Vagina (tissue), 2 donors: Measurements from ENCODE around the gene TEKT2. TPM values are rescaled to one million over a fixed set of nuclear protein-coding genes. Genes with fewer than 3 reads are reported as not detected.

Experiments used
- DNase-seq, 2 donors: peaks; one replicate each; pipeline ENCODE4 v3.0.0-alpha.2; 2017; ENCODE audit errors: extremely low spot score in 2 of 2
- H3K27ac ChIP-seq: fragments of 200-600 bp; sonication (generic); one replicate; pipeline ENCODE4 v1.5.1; 2019
- H3K27me3 ChIP-seq: fragments of 200-600 bp; sonication (generic); one replicate; pipeline ENCODE4 v1.5.1; 2019
- H3K36me3 ChIP-seq, 2 donors: fragments of 200-600 bp; sonication (generic); one replicate each; pipeline ENCODE4 v1.5.1; 2017 to 2019
- H3K4me1 ChIP-seq: fragments of 200-600 bp; sonication (generic); one replicate; pipeline ENCODE4 v1.5.1; 2019
- H3K4me3 ChIP-seq, 2 donors: fragments of 200-600 bp; sonication (generic); 1 replicate in 1 of 2; 2 replicates in 1 of 2; pipeline ENCODE4 v1.5.1; 2016 to 2019
- H3K9me3 ChIP-seq: fragments of 200-600 bp; sonication (generic); one replicate; pipeline ENCODE4 v1.5.1; 2019
- CTCF ChIP-seq, 3 experiments: fragments of 450-650 bp in 2 of 3; fragments of 200-600 bp in 1 of 3; sonication (generic) in 1 of 3; IDR thresholded peaks; one replicate each; pipeline ENCODE4 v1.5.1; 2017 to 2019; ENCODE audit warnings: antibody characterized with exemption in 3 of 3, mild to moderate bottlenecking in 2 of 3, moderate library complexity in 2 of 3
- POLR2A ChIP-seq, 2 donors: fragments of 450-650 bp; IDR thresholded peaks; one replicate each; pipeline ENCODE4 v1.6.1; 2017; ENCODE audit warnings: antibody characterized with exemption in 2 of 2, mild to moderate bottlenecking in 2 of 2, moderate library complexity in 2 of 2
- POLR2AphosphoS5 ChIP-seq, 2 donors: sonication (generic); formaldehyde crosslinking; IDR thresholded peaks; one replicate each; pipeline ENCODE4 v1.9.0; 2017; ENCODE audit warnings: antibody characterized with exemption in 2 of 2, mild to moderate bottlenecking in 2 of 2, low read depth in 1 of 2; ENCODE audit not compliant: insufficient read depth in 1 of 2
- intact Hi-C: fragments of 100-400 bp; cut with DNase I; formaldehyde crosslinking; loops from one replicate; pipeline ENCODE4 v1.15.1; 2023
- total RNA-seq: library from RNA; depleted of rRNA; stranded (reverse); fragments of >200 nt; gene quantifications from one replicate; pipeline ENCODE4 v1.2.3, GENCODE V29; 2016

Gene TEKT2
- total RNA-seq, 1 donor from 2014 or later, result not detected

GRCh38 chr1:36100376-36100775, 16.5 kb downstream of the TEKT2 start:
- Histone ChIP-seq H3K27me3 (no peaks in the 10 kb centered on the region), H3K27ac (peak overlapping the region; percentile 49), H3K4me1 (peaks cover 9% of the 10 kb centered on the region), H3K36me3 (peaks cover 0 to 5% of the 10 kb centered on the region in 2 donors), H3K9me3 (no peaks in the 10 kb centered on the region), H3K4me3 (no peak overlapping the region)
- intact Hi-C loops, result loop anchor here (5.0 kb wide), 1 partner anchor 322 kb away; no protein-coding TSS in a partner anchor
- no peak for DNase-seq
- TF ChIP-seq CTCF (IDR thresholded peaks at IDR 0.05), result no peak
- TF ChIP-seq POLR2AphosphoS5 (IDR thresholded peaks at IDR 0.05; ENCODE audit: insufficient read depth in 1 of 2, low read depth in 1 of 2), result no peak
- no peak for TF ChIP-seq POLR2A (IDR thresholded peaks at IDR 0.05)

GRCh38 chr1:36101546-36101945, 17.7 kb downstream of the TEKT2 start:
- Histone ChIP-seq H3K27ac (no peak overlapping the region), H3K4me1 (peaks cover 9% of the 10 kb centered on the region), H3K36me3 (no peaks in the 10 kb centered on the region), H3K27me3 (no peaks in the 10 kb centered on the region), H3K9me3 (no peaks in the 10 kb centered on the region), H3K4me3 (no peak overlapping the region)
- no peak for TF ChIP-seq POLR2A (IDR thresholded peaks at IDR 0.05)
- intact Hi-C loops, result loop anchor here (5.0 kb wide), 1 partner anchor 321 kb away; no protein-coding TSS in a partner anchor
- no peak for DNase-seq

GRCh38 chr1:36106269-36106668, 22.4 kb downstream of the TEKT2 start:
- H3K9me3 ChIP-seq, result no peaks in the 10 kb centered on the region
- no peaks in the 10 kb centered on the region for H3K27me3 ChIP-seq
- peaks cover 17% of the 10 kb centered on the region for H3K4me1 ChIP-seq
- H3K4me3 ChIP-seq, result no peak overlapping the region
- no peak for TF ChIP-seq POLR2A (IDR thresholded peaks at IDR 0.05)
- no peak for TF ChIP-seq CTCF (IDR thresholded peaks at IDR 0.05)
- no peak for TF ChIP-seq POLR2AphosphoS5 (IDR thresholded peaks at IDR 0.05; ENCODE audit: insufficient read depth in 1 of 2, low read depth in 1 of 2)
- H3K36me3 ChIP-seq, result no peaks in the 10 kb centered on the region
- DNase-seq, result no peak
- H3K27ac ChIP-seq, result no peak overlapping the region
- intact Hi-C loops, result no loop called here

GRCh38 chr1:36107394-36107793, 23.5 kb downstream of the TEKT2 start:
- Histone ChIP-seq H3K36me3 (no peaks in the 10 kb centered on the region), H3K9me3 (no peaks in the 10 kb centered on the region), H3K4me1 (peaks cover 17% of the 10 kb centered on the region), H3K4me3 (no peak overlapping the region), H3K27me3 (no peaks in the 10 kb centered on the region), H3K27ac (peak overlapping the region; percentile 15)
- TF ChIP-seq POLR2AphosphoS5 (IDR thresholded peaks at IDR 0.05; ENCODE audit: insufficient read depth in 1 of 2, low read depth in 1 of 2) (no peak), POLR2A (IDR thresholded peaks at IDR 0.05) (no peak), CTCF (IDR thresholded peaks at IDR 0.05) (no peak)
- no peak for DNase-seq
- intact Hi-C loops, result no loop called here

GRCh38 chr1:36108314-36108713, 24.4 kb downstream of the TEKT2 start:
- H3K4me3 ChIP-seq, result no peak overlapping the region
- H3K4me1 ChIP-seq, result peaks cover 17% of the 10 kb centered on the region
- intact Hi-C loops, result no loop called here
- DNase-seq, result no peak
- TF ChIP-seq POLR2AphosphoS5 (IDR thresholded peaks at IDR 0.05; ENCODE audit: insufficient read depth in 1 of 2, low read depth in 1 of 2) (peak in 1 of 2 donors; percentile 25), CTCF (IDR thresholded peaks at IDR 0.05) (no peak)
- no peaks in the 10 kb centered on the region for H3K36me3 ChIP-seq
- no peaks in the 10 kb centered on the region for H3K27me3 ChIP-seq
- peak overlapping the region; percentile 15 for H3K27ac ChIP-seq
- no peaks in the 10 kb centered on the region for H3K9me3 ChIP-seq
